GM13976 (cell line): ENCODE results near the gene OSBPL7.

ENCODE experiments used
- DNase-seq: peaks from one replicate; pipeline ENCODE4 v3.0.0; 2012; ENCODE audit warnings: low spot score
- in situ Hi-C: fragments of 300-500 bp; cut with MboI; formaldehyde crosslinking; loops from one replicate; pipeline ENCODE4 v1.12.0; 2022; ENCODE audit warnings: low sequenced_read_pairs, mixed read lengths, inconsistent platforms; ENCODE audit not compliant: unreplicated experiment
- TF ChIP-seq, protein P1 (sequence below): IDR thresholded peaks from 2 replicates; pipeline ENCODE4 v1.5.1; 2012; ENCODE audit warnings: borderline replicate concordance, mild to moderate bottlenecking; ENCODE audit not compliant: insufficient read depth; ENCODE audit errors: extremely low read depth, missing control alignments, control extremely low read depth

The OSBPL7 gene

DNA sequence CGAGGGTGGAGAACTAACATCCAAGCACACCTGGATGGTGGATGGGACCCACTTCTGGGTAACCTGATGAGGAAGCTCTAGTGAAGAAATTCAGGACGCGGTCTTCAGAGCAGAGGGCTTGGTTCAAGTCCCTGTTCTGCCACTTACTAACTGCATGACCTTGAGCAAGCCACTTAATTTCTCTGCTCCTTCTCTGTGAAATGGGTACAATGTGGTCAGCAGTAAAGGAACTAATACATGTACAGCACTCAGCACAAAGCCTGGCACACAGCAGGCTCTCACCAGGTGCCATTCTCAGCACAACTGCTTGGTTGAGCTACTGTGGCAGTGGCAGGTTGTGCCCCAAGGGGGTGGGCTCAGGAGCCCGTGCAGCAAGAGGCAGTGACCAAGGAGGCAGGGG lies 1.9 kb upstream of the OSBPL7 start:
- in situ Hi-C loops, result no loop called here
- no peak for DNase-seq
- TF ChIP-seq, protein P1, sequence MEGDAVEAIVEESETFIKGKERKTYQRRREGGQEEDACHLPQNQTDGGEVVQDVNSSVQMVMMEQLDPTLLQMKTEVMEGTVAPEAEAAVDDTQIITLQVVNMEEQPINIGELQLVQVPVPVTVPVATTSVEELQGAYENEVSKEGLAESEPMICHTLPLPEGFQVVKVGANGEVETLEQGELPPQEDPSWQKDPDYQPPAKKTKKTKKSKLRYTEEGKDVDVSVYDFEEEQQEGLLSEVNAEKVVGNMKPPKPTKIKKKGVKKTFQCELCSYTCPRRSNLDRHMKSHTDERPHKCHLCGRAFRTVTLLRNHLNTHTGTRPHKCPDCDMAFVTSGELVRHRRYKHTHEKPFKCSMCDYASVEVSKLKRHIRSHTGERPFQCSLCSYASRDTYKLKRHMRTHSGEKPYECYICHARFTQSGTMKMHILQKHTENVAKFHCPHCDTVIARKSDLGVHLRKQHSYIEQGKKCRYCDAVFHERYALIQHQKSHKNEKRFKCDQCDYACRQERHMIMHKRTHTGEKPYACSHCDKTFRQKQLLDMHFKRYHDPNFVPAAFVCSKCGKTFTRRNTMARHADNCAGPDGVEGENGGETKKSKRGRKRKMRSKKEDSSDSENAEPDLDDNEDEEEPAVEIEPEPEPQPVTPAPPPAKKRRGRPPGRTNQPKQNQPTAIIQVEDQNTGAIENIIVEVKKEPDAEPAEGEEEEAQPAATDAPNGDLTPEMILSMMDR, result no peak

DNA sequence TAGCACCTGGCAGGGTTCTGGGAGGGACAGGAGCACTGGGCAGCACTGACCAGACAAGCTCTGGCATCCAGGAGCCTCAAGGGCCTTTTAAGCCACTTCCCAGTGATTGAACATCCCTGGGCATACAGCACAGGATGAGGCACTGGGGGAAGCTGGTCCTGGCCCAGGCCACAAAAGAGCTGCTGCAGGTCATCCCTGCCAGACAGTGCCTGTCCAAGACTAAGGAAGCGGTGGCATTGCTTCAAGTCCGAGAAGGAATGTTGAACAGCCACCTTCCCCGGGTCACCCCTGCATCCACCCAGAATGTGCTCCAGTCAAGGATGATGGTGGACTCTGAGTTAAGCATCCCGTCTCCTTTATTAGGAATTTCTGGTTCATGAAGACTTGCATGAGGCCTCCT lies 1.2 kb upstream of the OSBPL7 start:
- TF ChIP-seq, protein P1, result no peak
- in situ Hi-C loops, result no loop called here

DNA sequence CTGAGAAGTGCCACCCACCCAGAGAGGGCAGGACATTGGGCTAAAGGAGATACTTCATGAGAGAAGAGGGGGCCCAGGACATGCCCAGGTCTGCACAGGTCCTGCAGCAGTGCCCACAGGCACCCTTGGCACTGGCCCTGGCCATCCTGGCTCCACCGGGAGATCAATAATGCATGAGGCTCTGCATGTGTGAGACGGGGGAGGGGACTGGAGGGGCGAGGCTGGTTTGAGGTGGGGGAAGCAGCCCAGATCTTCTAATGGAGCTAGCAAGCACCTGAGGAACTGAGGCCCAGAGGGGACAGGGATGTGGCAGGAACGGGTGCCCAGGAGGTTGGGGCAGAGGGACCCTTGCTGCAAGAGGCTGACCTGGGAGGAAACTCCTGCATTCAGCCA lies 567 bp downstream of the OSBPL7 start:
- in situ Hi-C loops, result no loop called here
- DNase-seq, result no peak
- TF ChIP-seq, protein P1, result no peak

More for the DNA sequence above, 1.2 kb upstream of the OSBPL7 start:
- no peak for DNase-seq

DNA sequence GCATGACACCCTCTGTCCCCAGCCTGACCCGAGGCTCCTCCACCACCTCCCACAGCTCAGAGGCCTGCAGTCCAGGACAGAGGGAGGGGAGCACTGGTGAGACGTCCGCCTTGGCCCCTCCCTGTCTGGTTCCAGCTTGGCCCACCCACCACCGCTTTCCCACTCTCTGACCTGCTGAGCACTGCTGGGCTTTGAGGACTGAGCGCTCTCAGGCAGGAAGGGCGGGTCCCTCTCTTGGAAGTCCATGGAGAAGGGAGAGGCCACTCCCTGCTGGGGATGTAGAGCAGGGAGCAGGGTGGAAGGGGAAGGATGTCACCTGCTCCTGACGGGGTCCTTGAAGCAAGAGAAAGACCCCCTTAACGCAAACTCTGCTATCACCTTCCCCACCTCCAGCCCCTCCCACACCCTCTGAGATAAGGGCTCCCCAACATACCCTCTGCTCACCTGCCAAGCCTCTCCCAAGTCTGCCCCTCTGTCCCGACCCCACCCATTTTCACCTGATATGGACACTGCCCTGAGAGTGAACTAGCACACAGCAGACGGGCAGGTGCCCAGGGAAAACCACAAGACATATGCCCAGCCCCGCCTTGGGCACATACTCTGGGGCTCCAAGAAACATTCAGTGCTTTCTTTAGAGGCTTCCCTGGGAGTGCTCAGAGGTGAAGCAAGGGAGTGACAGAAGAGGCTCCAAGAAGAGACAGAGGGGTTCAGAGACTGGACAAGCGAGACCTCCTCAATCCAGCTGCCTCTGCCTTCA lies 1.4 kb downstream of the OSBPL7 start:
- TF ChIP-seq, protein P1, result no peak
- in situ Hi-C loops, result no loop called here
- no peak for DNase-seq

DNA sequence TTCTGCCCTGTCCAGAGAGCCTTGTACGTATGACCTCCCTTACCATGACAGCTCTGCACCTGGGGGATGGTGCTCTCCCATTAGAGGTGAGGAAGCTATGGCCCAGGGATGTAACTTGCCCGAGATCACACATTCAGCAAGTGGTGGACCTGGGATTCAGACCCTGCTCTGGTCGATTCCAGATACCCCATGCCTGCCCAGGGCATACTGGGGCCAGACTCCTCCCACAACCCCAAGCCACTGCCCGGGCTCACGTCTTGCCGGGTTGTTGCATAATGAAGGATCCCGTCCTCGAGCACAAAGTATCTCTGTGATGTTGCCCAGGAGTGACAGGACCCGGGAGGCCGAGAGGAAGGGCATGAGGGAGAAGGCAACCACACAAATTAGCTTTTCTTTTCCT lies 2.1 kb downstream of the OSBPL7 start:
- TF ChIP-seq, protein P1, result no peak
- DNase-seq, result no peak
- in situ Hi-C loops, result no loop called here

DNA sequence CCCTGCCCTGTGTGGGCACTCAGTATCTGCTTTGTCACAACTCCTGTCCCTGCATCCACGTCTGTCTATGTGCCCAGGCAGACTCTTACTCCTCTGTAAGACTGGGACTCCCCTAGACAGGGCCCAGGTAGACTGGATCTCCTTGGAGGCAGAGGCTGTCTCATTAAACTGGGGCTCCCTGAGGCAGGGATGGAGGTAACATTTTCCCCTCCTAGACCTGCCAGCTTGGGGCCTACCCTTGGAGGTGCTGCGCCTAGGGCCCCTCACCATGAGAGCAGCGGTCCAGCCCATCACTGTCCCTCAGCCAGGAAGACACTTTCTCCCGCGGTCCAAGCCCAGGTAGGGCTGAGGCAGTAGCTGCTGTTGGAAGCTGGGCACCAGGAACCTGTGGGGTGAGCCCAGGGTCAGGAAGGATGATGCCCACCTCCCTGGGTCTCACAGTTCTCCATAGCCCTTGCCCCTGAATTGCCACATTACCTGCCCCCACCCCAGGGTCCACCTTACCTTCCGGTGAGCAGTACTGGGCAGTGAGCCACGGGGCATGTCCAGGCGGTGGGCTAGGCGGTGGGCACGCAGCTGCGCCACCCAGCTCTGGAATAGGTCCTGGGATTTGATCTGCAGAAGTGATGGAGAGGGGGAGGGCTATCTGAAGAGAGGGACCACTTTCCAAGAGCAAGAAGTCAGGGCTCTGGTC lies 3.4 kb downstream of the OSBPL7 start:
- DNase-seq, result no peak
- in situ Hi-C loops, result no loop called here
- TF ChIP-seq, protein P1, result no peak
